ELF-1 (cell line): ENCODE data around the gene ZNF10.

Source experiments
- DNase-seq: peaks from one replicate; pipeline ENCODE4 v3.0.0-alpha.2; 2016; ENCODE audit warnings: low read depth, low spot score

Gene ZNF10

GRCh38 chr12:133201888-133202287, 71.5 kb downstream of the ZNF10 start:
- no peak for DNase-seq

GRCh38 chr12:133202493-133203343, 72.3 kb downstream of the ZNF10 start:
- DNase-seq: no peak

- DNase-seq: no peak
Measured at GRCh38 chr12:133203344-133204263, 73.2 kb downstream of the ZNF10 start.

GRCh38 chr12:133204264-133204603, 73.8 kb downstream of the ZNF10 start:
- DNase-seq: no peak

- no peak for DNase-seq
Measured at GRCh38 chr12:133206390-133206789, 76.0 kb downstream of the ZNF10 start.
